GM23248 (cell line): ENCODE data around the gene SSR1. TPM values are rescaled to one million over a fixed set of nuclear protein-coding genes. Genes with fewer than 3 reads are reported as not detected.
A peak's percentile ranks its signal among the peaks of the same experiment; 100 is the strongest.
"Not testable (repeated sequence)": the region's sequence is repeated elsewhere in the genome, so short reads cannot be mapped to it uniquely, and the experiment has no call there.

ENCODE experiments used
- DNase-seq: peaks from one replicate; pipeline ENCODE4 v3.0.0-alpha.2; 2015
- H2AFZ ChIP-seq: fragments of 200-600 bp; sonication (generic); 2 replicates; pipeline ENCODE4 v1.6.1; 2016; ENCODE audit warnings: antibody characterized with exemption
- H3F3A ChIP-seq: fragments of 200-600 bp; sonication (generic); 2 replicates; pipeline ENCODE4 v1.6.1; 2016; ENCODE audit warnings: mild to moderate bottlenecking, antibody characterized with exemption, mixed run types; ENCODE audit not compliant: insufficient read depth
- H3K27ac ChIP-seq: fragments of 200-600 bp; sonication (generic); 2 replicates; pipeline ENCODE4 v1.5.1; 2016; ENCODE audit warnings: mild to moderate bottlenecking
- H3K27me3 ChIP-seq: fragments of 200-600 bp; sonication (generic); replicated peaks from 2 replicates; pipeline ENCODE4 v1.6.1; 2016; ENCODE audit warnings: mild to moderate bottlenecking; ENCODE audit not compliant: insufficient read depth
- H3K36me3 ChIP-seq: fragments of 200-600 bp; sonication (generic); 2 replicates; pipeline ENCODE4 v1.6.1; 2016; ENCODE audit warnings: low read depth, mild to moderate bottlenecking
- H3K4me1 ChIP-seq: fragments of 200-600 bp; sonication (generic); 2 replicates; pipeline ENCODE4 v1.6.1; 2016; ENCODE audit warnings: mild to moderate bottlenecking; ENCODE audit not compliant: insufficient read depth
- H3K4me2 ChIP-seq: fragments of 200-600 bp; sonication (generic); one replicate; pipeline ENCODE4 v1.6.1; 2016; ENCODE audit warnings: mild to moderate bottlenecking; ENCODE audit not compliant: unreplicated experiment
- H3K4me3 ChIP-seq: fragments of 200-600 bp; sonication (generic); 2 replicates; pipeline ENCODE4 v1.5.1; 2016; ENCODE audit warnings: mild to moderate bottlenecking
- H3K79me2 ChIP-seq: fragments of 200-600 bp; sonication (generic); 2 replicates; pipeline ENCODE4 v1.6.1; 2016; ENCODE audit warnings: mild to moderate bottlenecking; ENCODE audit not compliant: insufficient read depth
- H3K9ac ChIP-seq: fragments of 200-600 bp; sonication (generic); 2 replicates; pipeline ENCODE4 v1.6.1; 2016; ENCODE audit warnings: mild to moderate bottlenecking
- H3K9me2 ChIP-seq: fragments of 200-600 bp; sonication (generic); 2 replicates; pipeline ENCODE4 v1.6.1; 2016; ENCODE audit warnings: mixed run types, mild to moderate bottlenecking, moderate library complexity; ENCODE audit not compliant: insufficient read depth
- H3K9me3 ChIP-seq: fragments of 200-600 bp; sonication (generic); one replicate; pipeline ENCODE4 v1.6.1; 2017; ENCODE audit warnings: low read depth
- H4K20me1 ChIP-seq: fragments of 200-600 bp; sonication (generic); 2 replicates; pipeline ENCODE4 v1.6.0; 2016; ENCODE audit not compliant: insufficient read depth
- EZH2 ChIP-seq: fragments of 200-600 bp; sonication (generic); IDR thresholded peaks from 2 replicates; pipeline ENCODE4 v1.6.1; 2018; ENCODE audit warnings: antibody characterized with exemption, mild to moderate bottlenecking; ENCODE audit not compliant: insufficient read depth, poor library complexity, severe bottlenecking
- EZH2phosphoT487 ChIP-seq: fragments of 200-600 bp; sonication (generic); IDR thresholded peaks from 2 replicates; pipeline ENCODE4 v1.6.1; 2018; ENCODE audit warnings: antibody characterized with exemption, moderate library complexity, mild to moderate bottlenecking, low read depth; ENCODE audit not compliant: insufficient read depth
- WGBS, 2 experiments: methylation state at CpG; one replicate each; pipeline ENCODE4 v1.1.6; 2015 to 2017; ENCODE audit warnings: low lambda C conversion rate in 2 of 2, low coverage in 1 of 2; ENCODE audit errors: missing lambda C conversion rate in 2 of 2; 5-methylcytosine and 5-hydroxymethylcytosine counted together
- in situ Hi-C: fragments of 300-500 bp; cut with MboI; formaldehyde crosslinking; loops from 2 replicates; pipeline ENCODE4 v1.15.0; 2020
- polyA plus RNA-seq: library from polyadenylated mRNA; unstranded; fragments of >200 nt; fragmentation: Nextera tagmentation; extraction: Ambion mirVana; gene quantifications from 2 replicates; pipeline ENCODE4 v1.2.1, GENCODE V29; 2016
- total RNA-seq: library from RNA; depleted of rRNA; stranded (reverse); fragments of >200 nt; shearing (Covaris generic); gene quantifications from 2 replicates; pipeline ENCODE4 v1.2.3, GENCODE V29; 2014

Gene SSR1
- total and polyA plus RNA-seq, 2 experiments from 2014 or later, result 180 to 241 TPM

DNA sequence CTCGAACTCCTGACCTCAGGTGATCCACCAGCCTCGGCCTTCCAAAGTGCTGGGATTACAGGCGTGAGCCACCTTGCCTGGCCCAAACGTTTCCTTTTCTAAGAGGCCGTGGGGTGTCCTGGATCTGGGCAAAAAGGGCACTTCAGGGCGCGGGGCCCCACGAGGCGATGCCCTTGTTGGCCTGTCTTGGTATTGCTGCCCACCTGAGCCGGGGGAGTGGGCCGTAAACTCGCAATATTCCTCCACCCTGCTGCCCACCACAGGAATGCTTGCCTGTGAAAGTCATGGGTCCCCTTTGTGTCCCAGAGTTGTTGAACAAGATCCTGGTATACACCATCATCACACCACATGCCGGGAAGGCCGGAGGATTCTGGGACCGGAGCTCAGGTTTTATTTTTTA lies 49.0 kb downstream of the SSR1 start:
- Histone ChIP-seq H3K79me2 (no peaks in the 10 kb centered on the region), H3K27me3 (no peaks in the 10 kb centered on the region), H2AFZ (no peak overlapping the region), H4K20me1 (no peaks in the 10 kb centered on the region), H3K36me3 (no peaks in the 10 kb centered on the region), H3K4me1 (peaks cover 8% of the 10 kb centered on the region), H3K9ac (no peak overlapping the region), H3K27ac (no peak overlapping the region), H3F3A (peaks cover 4% of the 10 kb centered on the region; the same call in 1 of the 2 replicates), H3K9me2 (no peaks in the 10 kb centered on the region), H3K4me2 (no peak overlapping the region), H3K9me3 (no peaks in the 10 kb centered on the region), H3K4me3 (no peak overlapping the region)
- no peak for TF ChIP-seq EZH2
- TF ChIP-seq EZH2phosphoT487, result no peak
- WGBS, 2 experiments, result 92 to 95% methylated on average over 12 to 15 of the region's 15 CpGs
- in situ Hi-C loops, result no loop called here
- no peak for DNase-seq

DNA sequence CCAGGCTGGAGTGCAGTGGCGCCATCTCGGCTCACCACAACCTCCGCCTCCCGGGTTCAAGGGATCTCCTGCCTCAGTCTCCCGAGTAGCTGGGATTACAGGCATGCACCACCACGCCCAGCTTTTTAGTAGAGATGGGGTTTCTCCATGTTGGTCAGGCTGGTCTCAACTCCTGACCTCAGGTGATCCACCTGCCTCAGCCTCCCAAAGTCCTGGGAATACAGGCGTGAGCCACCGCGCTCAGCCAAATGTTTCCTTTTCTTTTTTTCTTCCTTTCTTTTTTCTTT lies 49.5 kb downstream of the SSR1 start:
- H3K36me3 ChIP-seq, H3K79me2 ChIP-seq, H4K20me1 ChIP-seq, H3K27ac ChIP-seq, H3K4me1 ChIP-seq, H3F3A ChIP-seq, H3K9ac ChIP-seq, DNase-seq, in situ Hi-C loops, H3K9me2 ChIP-seq, H3K4me3 ChIP-seq, H3K27me3 ChIP-seq, H3K9me3 ChIP-seq, H3K4me2 ChIP-seq, H2AFZ ChIP-seq: not testable (repeated sequence)
- WGBS, 2 experiments, result 95 to 98% methylated on average over 9 of the region's 9 CpGs

DNA sequence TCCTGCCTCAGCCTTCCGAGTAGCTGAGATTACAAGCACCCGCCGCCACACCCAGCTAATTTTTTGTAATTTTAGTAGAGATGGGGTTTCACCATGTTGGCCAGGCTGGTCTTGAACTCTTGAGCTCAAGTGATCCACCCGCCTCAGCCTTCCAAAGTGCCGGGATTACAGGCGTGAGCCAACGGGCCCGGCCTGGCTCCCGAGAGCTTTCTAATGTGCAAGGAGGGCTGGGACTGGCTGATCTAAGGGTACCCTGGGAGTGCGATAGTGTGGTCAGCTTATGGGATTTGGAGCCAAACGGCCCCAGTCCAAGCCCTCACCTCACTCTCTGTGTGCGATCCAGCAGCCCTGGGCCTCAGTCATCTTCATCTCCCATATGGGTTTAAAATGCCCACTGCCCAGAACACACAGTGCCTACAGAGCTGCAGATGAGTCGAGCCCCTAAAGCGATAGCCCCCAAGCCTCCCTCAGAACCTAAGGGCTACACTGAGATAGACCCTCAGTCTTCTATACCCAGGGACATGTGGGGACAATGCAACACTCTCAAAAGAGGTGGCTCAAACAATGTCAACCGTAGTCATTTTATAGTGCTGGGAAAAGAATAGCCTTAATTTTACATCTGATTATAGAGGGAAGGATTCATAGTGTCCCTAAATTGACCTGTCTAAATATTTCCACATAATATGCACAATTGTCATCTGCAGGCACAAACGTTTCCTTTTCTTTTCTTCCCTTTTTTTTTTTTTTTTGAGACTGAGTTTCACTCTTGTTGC lies 50.1 kb downstream of the SSR1 start:
- Histone ChIP-seq H4K20me1 (no peaks in the 10 kb centered on the region), H3K9me3 (no peaks in the 10 kb centered on the region), H3K4me2 (no peak overlapping the region), H3K4me1 (peaks cover 5% of the 10 kb centered on the region), H3K79me2 (no peaks in the 10 kb centered on the region), H3K9ac (no peak overlapping the region), H3K9me2 (no peaks in the 10 kb centered on the region), H2AFZ (no peak overlapping the region), H3F3A (peaks cover 4% of the 10 kb centered on the region; the same call in 1 of the 2 replicates), H3K4me3 (no peak overlapping the region), H3K27me3 (no peaks in the 10 kb centered on the region), H3K27ac (no peak overlapping the region), H3K36me3 (no peaks in the 10 kb centered on the region)
- TF ChIP-seq EZH2phosphoT487, result no peak
- no peak for TF ChIP-seq EZH2
- WGBS, 2 experiments, result 84 to 88% methylated on average over 16 of the region's 16 CpGs
- no peak for DNase-seq
- in situ Hi-C loops, result no loop called here

DNA sequence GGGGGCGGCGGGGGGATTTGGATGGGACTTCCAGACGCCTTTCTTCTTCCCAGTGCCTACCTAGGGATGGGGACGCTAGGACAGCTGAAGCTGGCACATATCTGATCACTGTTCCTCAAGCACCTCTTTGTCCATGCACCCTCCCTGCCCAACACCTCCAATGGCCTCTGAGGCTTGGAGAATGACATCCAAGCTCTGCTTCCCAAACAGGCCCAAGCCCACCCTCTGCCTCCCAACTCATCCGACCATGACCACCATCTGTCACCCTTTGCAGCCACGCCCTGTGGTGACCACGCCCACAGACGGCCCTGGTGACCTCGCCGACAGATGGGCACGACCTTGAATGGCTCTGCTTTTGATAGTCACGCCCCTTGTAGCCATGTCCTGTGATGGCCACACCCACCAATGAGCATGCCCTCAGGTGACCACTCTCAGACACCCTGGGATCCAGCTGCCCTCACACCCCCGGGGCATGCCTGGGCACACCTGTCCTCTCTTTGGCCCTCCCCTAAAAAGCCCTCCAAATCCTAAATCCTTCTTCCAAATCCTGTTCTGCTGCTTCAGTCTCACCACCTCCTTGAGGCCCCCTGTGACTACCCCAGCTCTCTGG lies 51.0 kb downstream of the SSR1 start:
- H3K27ac ChIP-seq, result no peak overlapping the region

More for the DNA sequence above, 51.0 kb downstream of the SSR1 start:
- Histone ChIP-seq H2AFZ (peak overlapping the region; percentile 96), H3K9me2 (no peaks in the 10 kb centered on the region), H3K9ac (peak overlapping the region; percentile 80), H3K79me2 (no peaks in the 10 kb centered on the region), H3K4me3 (peak overlapping the region; percentile 84), H3K9me3 (no peaks in the 10 kb centered on the region), H3F3A (0 out of 2 replicates have a peak, but pooled peaks cover under 1% of the 10 kb centered on the region), H4K20me1 (no peaks in the 10 kb centered on the region), H3K36me3 (no peaks in the 10 kb centered on the region), H3K4me1 (no peaks in the 10 kb centered on the region), H3K4me2 (peak overlapping the region; percentile 84), H3K27me3 (no peaks in the 10 kb centered on the region)
- TF ChIP-seq EZH2phosphoT487, result no peak
- TF ChIP-seq EZH2, result no peak
- WGBS, 2 experiments, result 35 to 37% methylated on average over 11 to 13 of the region's 13 CpGs
- DNase-seq, result no peak
- in situ Hi-C loops, result no loop called here
